Measurements from ENCODE around the gene CDH23. TPM values are rescaled to one million over a fixed set of nuclear protein-coding genes. Genes with fewer than 3 reads are reported as not detected.

Gene CDH23
- total and polyA plus RNA-seq, 9 of the 15 experiments (the other 6 are each of a cell fraction or from before 2014, with no cell fraction given) = 0.18 to 1.2 (median 0.47) TPM

GRCh38 chr10:71815515-71816130 lies 418.9 kb downstream of the CDH23 start (continued):
- TF ChIP-seq HOXB6 (CRISPR knock-in tag; IDR thresholded peaks at IDR 0.05; ENCODE audit: borderline replicate concordance) = no peak
- TF ChIP-seq JUNB (CRISPR knock-in tag; conservative IDR thresholded peaks at IDR 0.05) = no peak
- no peak for TF ChIP-seq TEAD4 (IDR thresholded peaks at IDR 0.05; ENCODE audit: low read length)
- TF ChIP-seq TEAD4 (CRISPR knock-in tag; IDR thresholded peaks at IDR 0.05; ENCODE audit: borderline replicate concordance) = no peak
- TF ChIP-seq CHCHD3 (CRISPR knock-in tag; IDR thresholded peaks at IDR 0.05) = no peak
- no peak for TF ChIP-seq NCOA1 (IDR thresholded peaks at IDR 0.05; ENCODE audit: low read depth)
- TF ChIP-seq SUPT5H (IDR thresholded peaks at IDR 0.05) = 0 out of 2 replicates have a peak, but pooled peaks have one; percentile 44
- no peak for TF ChIP-seq RUNX1 (IDR thresholded peaks at IDR 0.05; ENCODE audit: low read depth)
- TF ChIP-seq ZNF24 (IDR thresholded peaks at IDR 0.05) = no peak
- TF ChIP-seq CC2D1A (IDR thresholded peaks at IDR 0.05) = no peak
- TF ChIP-seq POLR2A (conservative IDR thresholded peaks at IDR 0.05) = peak; percentile 34

GRCh38 chr10:71816421-71816851 lies 419.7 kb downstream of the CDH23 start:
- Histone ChIP-seq H3K36me3 (ENCODE audit: control insufficient read depth, insufficient read depth, low read length) (peaks cover 72% of the 10 kb centered on the region), H3K79me2 (ENCODE audit: control insufficient read depth, insufficient read depth, low read length) (no peaks in the 10 kb centered on the region), H3K27me3 (ENCODE audit: control insufficient read depth in 2 of 2, insufficient read depth in 2 of 2, low read length in 2 of 2) (no peaks in the 10 kb centered on the region), H3K27ac (ENCODE audit: extremely low read depth, low read depth, low read length) (no peak overlapping the region), H2AFZ (ENCODE audit: low read depth, low read length) (no peak overlapping the region), H3K9ac (ENCODE audit: insufficient read depth in 1 of 2, low read depth in 2 of 2, low read length in 2 of 2) (peak overlapping the region in 1 of 2 experiments; percentile 10; a peak in 1 of 4 replicates), H3K4me1 (replicated peaks in 1 of 2; ENCODE audit: control insufficient read depth in 2 of 2, insufficient read depth in 2 of 2, low read length in 2 of 2) (peaks cover 0 to 33% of the 10 kb centered on the region in 2 experiments; a peak in 3 of 5 replicates), H3K9me3 (replicated peaks; ENCODE audit: control insufficient read depth, insufficient read depth, low read depth, low read length) (no peaks in the 10 kb centered on the region), H3K9me1 (ENCODE audit: control insufficient read depth, insufficient read depth, low read length) (no peaks in the 10 kb centered on the region), H4K20me1 (replicated peaks; ENCODE audit: control insufficient read depth, insufficient read depth, low read length) (peaks cover 6% of the 10 kb centered on the region; the same call in 1 of the 2 replicates), H3K4me2 (ENCODE audit: insufficient read depth, low read length) (no peak overlapping the region), H3K4me3 (no peak overlapping the region)
- WGBS (ENCODE audit: insufficient coverage, low coverage, missing lambda C conversion rate) = 88% methylated on average over 12 of the region's 12 CpGs
- no TSS peak for BruUV-seq (replicated peaks)
- FAIRE-seq (no peak), ATAC-seq (no peak), DNase-seq (ENCODE audit: extremely low read depth in 1 of 4, low spot score in 3 of 4) (no peak)
- in situ Hi-C loops (cut with MboI) = loop anchor here (10.0 kb wide), 1 partner anchor 432 kb away; no protein-coding TSS in a partner anchor
- intact Hi-C loops (cut with micrococcal nuclease) = no loop called here
- ChIA-PET CTCF (ENCODE audit: low intra/inter-chr PET ratio) (no interaction called here), POLR2A (interaction anchor here (1.0 to 5.0 kb wide), 6 partner anchors 9 to 504 kb away, joined by 3 to 31 read pairs (median 4); no protein-coding TSS in a partner anchor)
- TF ChIP-seq ZNF583 (CRISPR knock-in tag; IDR thresholded peaks at IDR 0.05) (no peak), RHOXF2B (CRISPR knock-in tag; conservative IDR thresholded peaks at IDR 0.05) (no peak), KLF6 (CRISPR knock-in tag; IDR thresholded peaks at IDR 0.05; ENCODE audit: borderline replicate concordance) (no peak), RBM15 (IDR thresholded peaks at IDR 0.05; ENCODE audit: insufficient read depth, low read length) (no peak), ZNF609 (CRISPR knock-in tag; IDR thresholded peaks at IDR 0.05; ENCODE audit: borderline replicate concordance) (no peak), TEAD2 (tag; IDR thresholded peaks at IDR 0.05) (no peak)
